HepG2 (cell line): ENCODE data around the gene CFAP99.

Experiments
- CENPX ChIP-seq: sonication (generic); formaldehyde crosslinking; IDR thresholded peaks from 2 replicates; pipeline ENCODE4 v1.9.0; 2021; ENCODE audit warnings: mild to moderate bottlenecking, missing genetic modification reagents, moderate library complexity
- CTCF ChIP-seq: sonication (generic); formaldehyde crosslinking; IDR thresholded peaks from 2 replicates; pipeline ENCODE4 v1.5.0; 2020; ENCODE audit warnings: mild to moderate bottlenecking, missing genetic modification reagents, moderate library complexity
- ELF1 ChIP-seq: sonication (generic); formaldehyde crosslinking; IDR thresholded peaks from 2 replicates; pipeline ENCODE4 v1.4.0; 2020; ENCODE audit warnings: missing genetic modification reagents
- HNF4G ChIP-seq, 2 experiments: sonication (generic) in 1 of 2; formaldehyde crosslinking in 1 of 2; IDR thresholded peaks; 2 replicates each; pipeline versions ENCODE4 v1.4.0 to v1.6.1; 2011 to 2020; ENCODE audit warnings: borderline replicate concordance in 2 of 2, low read depth in 2 of 2, mild to moderate bottlenecking in 2 of 2, low read length in 1 of 2, missing genetic modification reagents in 1 of 2, moderate library complexity in 1 of 2
- JUND ChIP-seq: sonication (generic); formaldehyde crosslinking; IDR thresholded peaks from 2 replicates; pipeline ENCODE4 v1.8.0; 2022; ENCODE audit warnings: mild to moderate bottlenecking, missing genetic modification reagents
- KDM2A ChIP-seq: sonication (generic); formaldehyde crosslinking; IDR thresholded peaks from 2 replicates; pipeline ENCODE4 v1.4.0; 2020; ENCODE audit warnings: low read depth, missing genetic modification reagents, borderline replicate concordance
- SCMH1 ChIP-seq: sonication (generic); formaldehyde crosslinking; IDR thresholded peaks from 2 replicates; pipeline ENCODE4 v1.9.0; 2021; ENCODE audit warnings: missing genetic modification reagents, mild to moderate bottlenecking, borderline replicate concordance
- ZNF282 ChIP-seq: fragments of 450-650 bp; IDR thresholded peaks from 2 replicates; pipeline ENCODE4 v1.6.1; 2018; ENCODE audit not compliant: partially characterized antibody

- no peak for TF ChIP-seq CENPX
- no peak for TF ChIP-seq SCMH1 (CRISPR knock-in tag)
- no peak for TF ChIP-seq ZNF282
- TF ChIP-seq HNF4G (IDR thresholded peaks at IDR 0.05; ENCODE audit: borderline replicate concordance, low read depth, low read length) = no peak
- no peak for TF ChIP-seq HNF4G (CRISPR knock-in tag; IDR thresholded peaks at IDR 0.05; ENCODE audit: borderline replicate concordance, low read depth)
- TF ChIP-seq KDM2A (CRISPR knock-in tag) = no peak
- no peak for TF ChIP-seq CTCF
- TF ChIP-seq ELF1 = no peak
- no peak for TF ChIP-seq JUND (CRISPR knock-in tag)
Observed at GRCh38 chr4:2478229-2478628, 59.5 kb downstream of the CFAP99 start.
